C4-2B (cell line): ENCODE measurements around the gene RBL2.

Experiments
- ZFX ChIP-seq: fragments of 450-650 bp; IDR thresholded peaks from 2 replicates; pipeline ENCODE4 v1.6.1; 2017
- TF ChIP-seq, protein P1 (sequence below): fragments of 450-650 bp; conservative IDR thresholded peaks from 2 replicates; pipeline ENCODE4 v1.5.1; 2017; ENCODE audit warnings: mild to moderate bottlenecking

DNA sequence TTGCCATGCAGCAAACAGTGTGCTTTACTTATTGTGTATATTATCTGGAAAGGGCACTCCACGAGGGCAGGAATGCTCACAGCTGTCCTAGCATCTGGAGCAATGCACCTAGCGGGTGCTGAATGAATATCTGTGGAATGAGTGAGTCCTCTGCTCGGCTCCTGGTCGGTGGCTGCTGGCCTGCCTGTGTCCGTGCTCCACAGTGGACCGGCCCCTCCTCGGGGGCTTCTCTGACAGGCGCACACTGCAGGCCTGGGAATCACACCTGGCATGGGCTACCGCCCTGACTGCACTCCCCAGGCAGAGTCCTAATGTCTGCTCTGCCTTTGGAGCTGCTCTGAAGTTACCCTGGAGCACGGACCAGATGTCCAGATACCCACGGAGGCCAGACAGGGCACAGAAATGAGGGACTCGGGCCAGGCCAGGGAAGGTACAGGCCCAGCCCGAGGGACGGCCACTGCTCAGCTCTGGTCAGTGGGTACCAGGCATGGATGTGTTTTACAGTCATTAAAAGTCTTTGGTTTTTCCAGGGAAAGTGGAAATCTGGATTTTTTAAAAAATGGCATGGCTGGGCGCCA is 89.8 kb downstream of the RBL2 start:
- TF ChIP-seq, protein P1, sequence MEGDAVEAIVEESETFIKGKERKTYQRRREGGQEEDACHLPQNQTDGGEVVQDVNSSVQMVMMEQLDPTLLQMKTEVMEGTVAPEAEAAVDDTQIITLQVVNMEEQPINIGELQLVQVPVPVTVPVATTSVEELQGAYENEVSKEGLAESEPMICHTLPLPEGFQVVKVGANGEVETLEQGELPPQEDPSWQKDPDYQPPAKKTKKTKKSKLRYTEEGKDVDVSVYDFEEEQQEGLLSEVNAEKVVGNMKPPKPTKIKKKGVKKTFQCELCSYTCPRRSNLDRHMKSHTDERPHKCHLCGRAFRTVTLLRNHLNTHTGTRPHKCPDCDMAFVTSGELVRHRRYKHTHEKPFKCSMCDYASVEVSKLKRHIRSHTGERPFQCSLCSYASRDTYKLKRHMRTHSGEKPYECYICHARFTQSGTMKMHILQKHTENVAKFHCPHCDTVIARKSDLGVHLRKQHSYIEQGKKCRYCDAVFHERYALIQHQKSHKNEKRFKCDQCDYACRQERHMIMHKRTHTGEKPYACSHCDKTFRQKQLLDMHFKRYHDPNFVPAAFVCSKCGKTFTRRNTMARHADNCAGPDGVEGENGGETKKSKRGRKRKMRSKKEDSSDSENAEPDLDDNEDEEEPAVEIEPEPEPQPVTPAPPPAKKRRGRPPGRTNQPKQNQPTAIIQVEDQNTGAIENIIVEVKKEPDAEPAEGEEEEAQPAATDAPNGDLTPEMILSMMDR = no peak
- no peak for TF ChIP-seq ZFX
